Measurements from ENCODE around the gene TALDO1. TPM values are rescaled to one million over a fixed set of nuclear protein-coding genes. Genes with fewer than 3 reads are reported as not detected.

The TALDO1 gene
- total RNA-seq, 1 experiment from 2014 or later = 268 TPM

DNA sequence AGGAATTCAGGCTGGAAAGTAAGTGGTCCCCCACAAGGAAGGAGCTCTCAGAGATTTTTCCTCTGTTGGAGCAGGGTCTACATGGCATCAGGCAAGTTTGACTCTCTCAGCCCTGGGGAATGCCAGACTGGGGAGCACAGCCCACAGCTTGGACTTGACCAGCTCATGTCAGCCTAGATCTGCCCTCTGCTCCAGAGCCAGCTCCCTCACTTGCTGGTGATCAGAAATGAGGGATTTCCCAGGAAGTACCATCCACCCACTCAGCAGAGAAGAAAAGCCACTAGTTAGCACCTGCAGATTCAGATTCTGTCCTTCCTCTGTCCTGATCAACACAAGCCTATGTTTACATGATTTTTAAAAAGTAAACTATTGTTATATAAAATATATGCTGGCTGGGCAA is 13.0 kb downstream of the TALDO1 start:
- H3K4me3 Mint-ChIP-seq = no peak overlapping the region

More for the DNA sequence above, 13.0 kb downstream of the TALDO1 start:
- no peak overlapping the region for H2BK120ac ChIP-seq (ENCODE audit: low read depth, low read length, poor library complexity, severe bottlenecking)
- H2BK15ac ChIP-seq (ENCODE audit: low read depth, low read length) = no peak overlapping the region
- no peaks in the 10 kb centered on the region for H4K20me1 ChIP-seq (ENCODE audit: control insufficient read depth, insufficient read depth, insufficient read length)
- H2BK5ac ChIP-seq (ENCODE audit: insufficient read length, low read length) = no peak overlapping the region
- no peak overlapping the region for H3T11ph ChIP-seq (ENCODE audit: low read length)
- H2AFZ ChIP-seq (ENCODE audit: low read length) = no peak overlapping the region
- no peak overlapping the region for H3K27ac ChIP-seq (ENCODE audit: insufficient read length, low read depth, low read length)
- peaks cover 5% of the 10 kb centered on the region for H3K79me1 ChIP-seq (ENCODE audit: insufficient read depth, low read depth, low read length, poor library complexity, severe bottlenecking)
- H3K79me2 ChIP-seq (ENCODE audit: insufficient read depth, low read length) = no peaks in the 10 kb centered on the region; the same call in 1 of the 2 replicates
- no peak overlapping the region for H3K9ac ChIP-seq (ENCODE audit: extremely low read depth, insufficient read length, low read length)
- no peak overlapping the region for H4K5ac ChIP-seq (ENCODE audit: insufficient read length, low read depth, low read length)
- H3K4ac ChIP-seq (ENCODE audit: low read depth, low read length) = no peak overlapping the region
- no peaks in the 10 kb centered on the region for H3K9me3 ChIP-seq (ENCODE audit: control insufficient read depth, low read depth, low read length)
- no peak overlapping the region for H3K14ac ChIP-seq (ENCODE audit: insufficient read depth, low read length)
- H3K27me3 ChIP-seq (ENCODE audit: insufficient read depth, low read length) = no peaks in the 10 kb centered on the region
- H3K23me2 ChIP-seq (ENCODE audit: insufficient read length, low read depth, low read length, poor library complexity, severe bottlenecking) = no peaks in the 10 kb centered on the region
- TF ChIP-seq, protein P1, sequence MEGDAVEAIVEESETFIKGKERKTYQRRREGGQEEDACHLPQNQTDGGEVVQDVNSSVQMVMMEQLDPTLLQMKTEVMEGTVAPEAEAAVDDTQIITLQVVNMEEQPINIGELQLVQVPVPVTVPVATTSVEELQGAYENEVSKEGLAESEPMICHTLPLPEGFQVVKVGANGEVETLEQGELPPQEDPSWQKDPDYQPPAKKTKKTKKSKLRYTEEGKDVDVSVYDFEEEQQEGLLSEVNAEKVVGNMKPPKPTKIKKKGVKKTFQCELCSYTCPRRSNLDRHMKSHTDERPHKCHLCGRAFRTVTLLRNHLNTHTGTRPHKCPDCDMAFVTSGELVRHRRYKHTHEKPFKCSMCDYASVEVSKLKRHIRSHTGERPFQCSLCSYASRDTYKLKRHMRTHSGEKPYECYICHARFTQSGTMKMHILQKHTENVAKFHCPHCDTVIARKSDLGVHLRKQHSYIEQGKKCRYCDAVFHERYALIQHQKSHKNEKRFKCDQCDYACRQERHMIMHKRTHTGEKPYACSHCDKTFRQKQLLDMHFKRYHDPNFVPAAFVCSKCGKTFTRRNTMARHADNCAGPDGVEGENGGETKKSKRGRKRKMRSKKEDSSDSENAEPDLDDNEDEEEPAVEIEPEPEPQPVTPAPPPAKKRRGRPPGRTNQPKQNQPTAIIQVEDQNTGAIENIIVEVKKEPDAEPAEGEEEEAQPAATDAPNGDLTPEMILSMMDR (conservative IDR thresholded peaks at IDR 0.05) = no peak
- Mint-ChIP-seq H3K36me3 (ENCODE audit: insufficient read depth in 1 of 3, low read depth in 3 of 3) (peaks cover 40 to 89% (median 71%) of the 10 kb centered on the region in 3 experiments), H3K9me3 (no peaks in the 10 kb centered on the region), H3K4me1 (peaks cover 11 to 15% of the 10 kb centered on the region in 2 experiments), H3K27me3 (ENCODE audit: low read depth) (no peaks in the 10 kb centered on the region), H3K27ac (no peak overlapping the region)
- H2AK5ac ChIP-seq (ENCODE audit: insufficient read length, low read length) = no peak overlapping the region
- H3K23ac ChIP-seq (ENCODE audit: insufficient read length, low read depth, low read length) = no peak overlapping the region
- H3K4me1 ChIP-seq (ENCODE audit: insufficient read depth, low read length) = no peaks in the 10 kb centered on the region
- no peak overlapping the region for H3K56ac ChIP-seq (ENCODE audit: insufficient read length, low read depth, low read length)
- no peak overlapping the region for H3K18ac ChIP-seq (ENCODE audit: insufficient read length, low read depth, low read length)
- H2BK12ac ChIP-seq (ENCODE audit: insufficient read length, low read depth, low read length) = no peak overlapping the region
- H4K8ac ChIP-seq (replicated peaks; ENCODE audit: insufficient read length, low read depth, low read length) = no peak overlapping the region
- H2BK20ac ChIP-seq (ENCODE audit: low read depth, low read length, poor library complexity, severe bottlenecking) = no peak overlapping the region
- no peak overlapping the region for H3K4me2 ChIP-seq (ENCODE audit: insufficient read depth, insufficient read length, low read length)
- DNase-seq = no peak
- no peak overlapping the region for H4K91ac ChIP-seq (ENCODE audit: insufficient read length, low read depth, low read length)

Measured in H9 (cell line).